ENCODE data around the gene SORCS3.

Gene SORCS3

GRCh38 chr10:104630731-104631130 lies 10.4 kb upstream of the SORCS3 start:
- Mint-ChIP-seq H3K9me3 (no peaks in the 10 kb centered on the region), H3K27ac (no peak overlapping the region), H3K4me1 (no peaks in the 10 kb centered on the region), H3K36me3 (ENCODE audit: low read depth) (no peaks in the 10 kb centered on the region), H3K4me3 (no peak overlapping the region), H3K27me3 (ENCODE audit: low read depth, poor library complexity) (peaks cover 54% of the 10 kb centered on the region)
- DNase-seq = no peak
- TF ChIP-seq CTCF (IDR thresholded peaks at IDR 0.05) = no peak

GRCh38 chr10:104631946-104632345 lies 9.1 kb upstream of the SORCS3 start:
- Mint-ChIP-seq H3K4me1 (no peaks in the 10 kb centered on the region), H3K36me3 (ENCODE audit: low read depth) (no peaks in the 10 kb centered on the region), H3K27me3 (ENCODE audit: low read depth, poor library complexity) (peaks cover 59% of the 10 kb centered on the region), H3K4me3 (no peak overlapping the region), H3K9me3 (no peaks in the 10 kb centered on the region), H3K27ac (no peak overlapping the region)
- no peak for DNase-seq
- TF ChIP-seq CTCF (IDR thresholded peaks at IDR 0.05) = no peak

DNA sequence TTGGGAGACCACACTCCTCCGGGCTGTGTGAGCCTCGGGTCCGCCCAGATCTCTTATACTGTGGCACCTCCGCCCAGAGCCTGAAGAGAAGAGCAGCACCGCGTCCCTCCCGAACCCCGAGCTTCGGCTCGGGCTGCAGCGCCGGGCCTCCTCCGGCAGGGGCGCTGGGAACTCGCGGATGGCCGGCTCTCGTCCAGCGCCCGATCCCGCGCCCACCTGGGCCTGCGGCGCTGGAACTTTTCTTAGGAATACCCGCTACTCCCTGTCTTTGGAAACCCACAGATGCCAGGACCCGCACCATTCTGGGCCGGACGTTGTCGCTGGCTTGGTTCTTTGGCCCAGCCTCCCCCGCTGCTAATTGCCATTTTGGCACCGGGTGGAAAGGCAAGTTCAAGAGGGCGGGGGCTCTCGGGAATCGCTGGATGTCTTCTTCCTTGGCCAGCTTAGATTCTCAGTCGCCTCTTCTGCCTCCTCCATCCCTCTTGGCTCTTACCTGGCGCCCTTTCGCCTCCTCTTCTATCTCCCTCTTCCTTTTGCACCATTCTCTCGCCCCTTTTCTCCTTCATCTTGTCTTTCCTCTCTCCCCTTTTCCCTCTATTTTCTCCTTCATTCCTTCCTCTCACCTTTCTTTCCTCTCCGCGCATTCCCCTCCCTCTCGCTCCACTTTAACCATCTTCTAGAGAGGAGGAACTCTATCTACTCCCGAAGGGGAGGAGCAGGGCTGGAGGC lies 2.1 kb upstream of the SORCS3 start:
- no peak overlapping the region for H3K27ac Mint-ChIP-seq
- no peaks in the 10 kb centered on the region for H3K9me3 Mint-ChIP-seq
- H3K4me3 Mint-ChIP-seq = peak overlapping the region; percentile 75
- peak; percentile 79 for DNase-seq
- TF ChIP-seq CTCF (IDR thresholded peaks at IDR 0.05) = peak; percentile 87
- H3K36me3 Mint-ChIP-seq (ENCODE audit: low read depth) = no peaks in the 10 kb centered on the region
- H3K27me3 Mint-ChIP-seq (ENCODE audit: low read depth, poor library complexity) = peaks cover 95% of the 10 kb centered on the region
- peaks cover 16% of the 10 kb centered on the region for H3K4me1 Mint-ChIP-seq

DNA sequence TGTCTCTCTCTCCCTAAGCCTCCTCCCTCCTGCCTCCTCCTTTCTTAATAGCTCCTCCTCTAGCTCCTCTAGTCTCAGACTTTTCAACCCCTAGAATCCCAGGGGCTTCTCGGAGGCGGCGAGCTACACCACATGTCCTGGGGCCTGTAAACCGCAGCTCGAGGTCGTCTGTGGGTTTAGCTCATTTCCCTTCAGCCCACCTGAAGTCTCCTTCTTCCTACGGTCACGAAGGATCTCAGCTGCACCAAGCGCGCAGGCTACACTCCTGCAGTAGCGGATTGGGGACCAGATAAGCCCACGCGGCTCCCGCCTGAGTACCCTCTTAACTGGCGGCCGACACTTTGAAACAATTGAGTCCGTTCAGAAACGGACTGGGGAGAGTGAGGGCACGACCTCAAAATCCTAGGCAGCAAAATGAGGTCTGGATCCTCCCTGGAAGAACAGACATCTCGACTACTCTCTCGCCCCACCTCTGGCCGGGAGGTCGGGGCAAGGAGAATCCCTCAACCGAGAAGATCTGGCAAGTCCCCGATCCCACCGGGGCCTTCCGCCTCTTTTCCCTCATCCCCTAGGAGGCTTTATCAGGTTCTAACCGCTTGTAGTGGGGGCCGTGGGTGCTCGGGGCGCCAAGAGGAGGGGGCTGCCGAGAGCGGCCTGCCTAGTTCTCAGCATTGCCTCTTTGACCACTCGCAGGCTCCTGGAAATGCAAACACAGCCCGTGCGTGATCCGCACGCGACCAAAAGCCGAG lies 1.3 kb upstream of the SORCS3 start:
- H3K36me3 Mint-ChIP-seq (ENCODE audit: low read depth) = no peaks in the 10 kb centered on the region
- peak overlapping the region; percentile 75 for H3K4me3 Mint-ChIP-seq
- DNase-seq = peak; percentile 17
- no peak for TF ChIP-seq CTCF (IDR thresholded peaks at IDR 0.05)
- no peak overlapping the region for H3K27ac Mint-ChIP-seq
- peaks cover 16% of the 10 kb centered on the region for H3K4me1 Mint-ChIP-seq
- peaks cover 95% of the 10 kb centered on the region for H3K27me3 Mint-ChIP-seq (ENCODE audit: low read depth, poor library complexity)
- no peaks in the 10 kb centered on the region for H3K9me3 Mint-ChIP-seq

DNA sequence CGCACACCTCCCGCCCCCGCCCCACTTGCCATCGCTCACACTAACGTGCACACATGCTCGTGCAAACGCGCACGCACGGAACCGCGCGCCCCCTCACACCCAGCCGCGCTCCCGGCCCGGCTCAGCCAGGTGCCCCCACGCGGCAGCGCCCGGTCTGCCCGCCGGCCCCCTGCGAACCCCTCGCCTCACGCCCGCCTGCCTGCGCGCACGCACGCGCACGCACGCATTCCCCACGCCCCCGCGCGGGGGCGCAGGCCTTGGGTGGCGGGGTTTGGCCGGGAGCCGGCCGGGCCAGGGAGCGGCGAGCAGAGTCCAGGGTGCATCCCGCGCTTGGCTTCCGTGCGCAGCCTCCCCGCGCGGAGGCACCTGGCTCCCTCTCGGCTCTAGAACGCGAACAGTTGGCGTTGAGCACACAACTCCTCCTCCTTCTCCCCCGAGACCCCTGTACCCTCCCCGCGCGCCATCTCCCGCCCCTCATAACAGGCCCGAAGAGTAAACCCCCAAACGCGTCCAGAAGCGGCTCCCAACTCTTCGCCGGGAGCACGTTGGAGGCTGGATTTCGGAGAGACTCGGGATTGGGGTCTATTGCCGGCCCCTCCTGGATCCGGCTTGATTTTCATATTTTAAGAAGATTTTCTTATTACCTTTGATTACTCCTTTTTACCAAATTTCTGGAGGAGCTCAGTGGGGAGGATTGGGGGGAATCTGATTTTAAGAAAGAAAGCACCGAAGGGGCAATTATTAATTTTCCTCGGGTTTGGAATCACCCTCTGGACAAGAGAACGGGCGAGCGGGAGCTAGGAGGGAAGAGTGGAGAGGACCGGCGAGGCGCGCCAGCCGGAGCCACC lies 527 bp upstream of the SORCS3 start:
- peak overlapping the region; percentile 84 for H3K4me3 Mint-ChIP-seq
- no peak overlapping the region for H3K27ac Mint-ChIP-seq
- DNase-seq = peak; percentile 67
- no peaks in the 10 kb centered on the region for H3K9me3 Mint-ChIP-seq
- no peaks in the 10 kb centered on the region for H3K36me3 Mint-ChIP-seq (ENCODE audit: low read depth)
- TF ChIP-seq CTCF (IDR thresholded peaks at IDR 0.05) = no peak
- H3K4me1 Mint-ChIP-seq = peaks cover 16% of the 10 kb centered on the region
- H3K27me3 Mint-ChIP-seq (ENCODE audit: low read depth, poor library complexity) = peaks cover 96% of the 10 kb centered on the region
